HepG2 (cell line): ENCODE data around the gene CCDC85C. TPM values are rescaled to one million over a fixed set of nuclear protein-coding genes. Genes with fewer than 3 reads are reported as not detected.

ENCODE experiments used
- AGO2 ChIP-seq: fragments of 200-400 bp; formaldehyde crosslinking; optimal IDR thresholded peaks from 2 replicates; pipeline ENCODE3; 2017; ENCODE audit warnings: mild to moderate bottlenecking, low read depth, low read length, moderate library complexity
- HMG20A ChIP-seq: IDR thresholded peaks from 2 replicates; pipeline ENCODE4 v1.6.1; 2016; ENCODE audit warnings: borderline replicate concordance
- HNF4A ChIP-seq: sonication (generic); formaldehyde crosslinking; IDR thresholded peaks from 2 replicates; pipeline ENCODE4 v1.4.0; 2020; ENCODE audit warnings: missing genetic modification reagents
- HNRNPL ChIP-seq: fragments of 200-400 bp; formaldehyde crosslinking; IDR thresholded peaks from 2 replicates; pipeline ENCODE4 v1.6.1; 2017; ENCODE audit warnings: mild to moderate bottlenecking, low read depth, low read length
- MED1 ChIP-seq: sonication (generic); formaldehyde crosslinking; IDR thresholded peaks from 2 replicates; pipeline ENCODE4 v1.4.0; 2020; ENCODE audit warnings: missing genetic modification reagents
- NBN ChIP-seq: fragments of 450-650 bp; conservative IDR thresholded peaks from 2 replicates; pipeline ENCODE4 v1.6.1; 2017
- STAG1 ChIP-seq: sonication (generic); formaldehyde crosslinking; IDR thresholded peaks from 2 replicates; pipeline ENCODE4 v1.4.0; 2020; ENCODE audit warnings: missing genetic modification reagents
- TRIM24 ChIP-seq: sonication (generic); formaldehyde crosslinking; IDR thresholded peaks from 2 replicates; pipeline ENCODE4 v1.8.0; 2022; ENCODE audit warnings: mild to moderate bottlenecking, missing genetic modification reagents
- ZBTB33 ChIP-seq: sonication (generic); formaldehyde crosslinking; IDR thresholded peaks from 2 replicates; pipeline ENCODE4 v1.4.0; 2020; ENCODE audit warnings: missing genetic modification reagents
- ZFP82 ChIP-seq: sonication (generic); formaldehyde crosslinking; IDR thresholded peaks from 2 replicates; pipeline ENCODE4 v1.5.1; 2020; ENCODE audit warnings: mild to moderate bottlenecking, missing genetic modification reagents, borderline replicate concordance
- ZNF318 ChIP-seq: sonication (generic); formaldehyde crosslinking; IDR thresholded peaks from 2 replicates; pipeline ENCODE4 v1.4.0; 2020; ENCODE audit warnings: mild to moderate bottlenecking, missing genetic modification reagents
- ZNF891 ChIP-seq: sonication (generic); formaldehyde crosslinking; IDR thresholded peaks from 2 replicates; pipeline ENCODE4 v1.5.0; 2020; ENCODE audit warnings: mild to moderate bottlenecking, missing genetic modification reagents
- polyA plus RNA-seq, 8 experiments: library from polyadenylated mRNA; depleted of rRNA in 3 of 8; stranded (reverse) in 7 of 8; unstranded in 1 of 8; fragments of >200 nt; fragmentation: Illumina TruSeq in 4 of 8; extraction: Trizol in 4 of 8; gene quantifications; 2 replicates each; pipeline versions ENCODE4 v1.2.1 to v1.2.3, GENCODE V29; 2011 to 2016; ENCODE audit warnings: low read depth in 4 of 8, missing spikeins in 1 of 8, mixed read lengths in 1 of 8; ENCODE audit not compliant: insufficient read depth in 1 of 8
- total RNA-seq, 5 experiments: library from RNA; depleted of rRNA; stranded (reverse); fragments of >200 nt; fragmentation: Illumina TruSeq; extraction: Trizol; gene quantifications; 2 replicates each; pipeline ENCODE4 v1.2.3, GENCODE V29; 2016; ENCODE audit warnings: low read depth in 1 of 5
- TF ChIP-seq, protein P1 (sequence below): sonication (generic); formaldehyde crosslinking; IDR thresholded peaks from 2 replicates; pipeline ENCODE4 v1.5.0; 2020; ENCODE audit warnings: mild to moderate bottlenecking, missing genetic modification reagents, borderline replicate concordance

CCDC85C gene
- total and polyA plus RNA-seq, 2 of the 13 experiments (the other 11 are each of a cell fraction or from before 2014, with no cell fraction given), result 18.8 to 43.8 TPM

DNA sequence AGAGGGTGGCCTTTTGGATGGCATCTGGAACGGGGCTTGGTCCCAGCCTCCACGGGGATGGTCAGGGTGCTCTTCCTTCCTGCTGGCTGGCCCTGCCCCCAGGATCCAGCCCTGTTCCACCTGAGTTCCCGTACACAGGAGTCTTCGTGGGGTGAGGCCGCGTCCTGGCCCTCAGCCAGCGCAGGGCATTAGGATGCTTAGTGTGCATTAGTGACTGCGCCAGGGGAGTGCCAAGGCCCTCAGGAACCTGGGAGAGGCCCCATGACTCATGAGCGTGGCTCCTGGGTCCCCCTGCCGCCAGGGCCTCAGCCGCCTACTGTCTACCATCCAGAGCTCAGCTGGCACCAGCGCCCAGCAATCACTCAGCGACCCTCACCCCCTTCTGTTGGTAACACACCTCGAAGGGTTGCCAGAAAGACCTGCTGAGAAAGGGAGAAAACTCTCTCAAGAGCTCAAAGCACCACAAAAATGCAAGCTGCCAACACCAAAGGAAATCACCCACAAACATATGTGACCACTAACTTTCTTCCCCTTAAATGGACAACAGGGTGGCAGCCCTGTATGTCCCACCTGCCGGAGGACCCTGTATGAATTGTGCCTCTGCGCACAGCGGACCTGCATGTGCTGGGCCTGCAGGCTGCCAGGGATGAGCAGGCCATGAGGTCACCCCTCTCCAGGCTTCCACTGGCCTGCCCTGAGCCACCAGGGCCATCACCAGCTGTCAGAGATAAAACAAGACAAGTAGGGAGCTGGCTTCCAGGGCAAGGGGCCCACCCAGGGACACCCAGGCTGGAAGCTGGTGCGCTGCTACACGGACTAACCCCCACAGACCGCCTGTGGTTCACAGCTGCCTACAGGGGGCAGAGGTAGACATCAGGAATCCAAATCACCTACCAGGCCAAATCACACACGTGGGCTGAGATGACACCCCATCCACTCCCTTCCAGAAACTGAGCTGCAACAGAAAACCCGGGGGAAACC, 28.7 kb downstream of the CCDC85C start (continued):
- TF ChIP-seq ZNF318 (CRISPR knock-in tag), result no peak
- TF ChIP-seq ZBTB33 (CRISPR knock-in tag), result peak; percentile 99
- peak; percentile 48; the same call in 1 of the 2 replicates for TF ChIP-seq HNRNPL
- TF ChIP-seq, protein P1, sequence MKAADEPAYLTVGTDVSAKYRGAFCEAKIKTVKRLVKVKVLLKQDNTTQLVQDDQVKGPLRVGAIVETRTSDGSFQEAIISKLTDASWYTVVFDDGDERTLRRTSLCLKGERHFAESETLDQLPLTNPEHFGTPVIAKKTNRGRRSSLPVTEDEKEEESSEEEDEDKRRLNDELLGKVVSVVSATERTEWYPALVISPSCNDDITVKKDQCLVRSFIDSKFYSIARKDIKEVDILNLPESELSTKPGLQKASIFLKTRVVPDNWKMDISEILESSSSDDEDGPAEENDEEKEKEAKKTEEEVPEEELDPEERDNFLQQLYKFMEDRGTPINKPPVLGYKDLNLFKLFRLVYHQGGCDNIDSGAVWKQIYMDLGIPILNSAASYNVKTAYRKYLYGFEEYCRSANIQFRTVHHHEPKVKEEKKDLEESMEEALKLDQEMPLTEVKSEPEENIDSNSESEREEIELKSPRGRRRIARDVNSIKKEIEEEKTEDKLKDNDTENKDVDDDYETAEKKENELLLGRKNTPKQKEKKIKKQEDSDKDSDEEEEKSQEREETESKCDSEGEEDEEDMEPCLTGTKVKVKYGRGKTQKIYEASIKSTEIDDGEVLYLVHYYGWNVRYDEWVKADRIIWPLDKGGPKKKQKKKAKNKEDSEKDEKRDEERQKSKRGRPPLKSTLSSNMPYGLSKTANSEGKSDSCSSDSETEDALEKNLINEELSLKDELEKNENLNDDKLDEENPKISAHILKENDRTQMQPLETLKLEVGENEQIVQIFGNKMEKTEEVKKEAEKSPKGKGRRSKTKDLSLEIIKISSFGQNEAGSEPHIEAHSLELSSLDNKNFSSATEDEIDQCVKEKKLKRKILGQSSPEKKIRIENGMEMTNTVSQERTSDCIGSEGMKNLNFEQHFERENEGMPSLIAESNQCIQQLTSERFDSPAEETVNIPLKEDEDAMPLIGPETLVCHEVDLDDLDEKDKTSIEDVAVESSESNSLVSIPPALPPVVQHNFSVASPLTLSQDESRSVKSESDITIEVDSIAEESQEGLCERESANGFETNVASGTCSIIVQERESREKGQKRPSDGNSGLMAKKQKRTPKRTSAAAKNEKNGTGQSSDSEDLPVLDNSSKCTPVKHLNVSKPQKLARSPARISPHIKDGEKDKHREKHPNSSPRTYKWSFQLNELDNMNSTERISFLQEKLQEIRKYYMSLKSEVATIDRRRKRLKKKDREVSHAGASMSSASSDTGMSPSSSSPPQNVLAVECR (CRISPR knock-in tag), result peak; percentile 32; the same call in 1 of the 2 replicates
- TF ChIP-seq HMG20A (CRISPR knock-in tag), result no peak
- no peak for TF ChIP-seq TRIM24 (CRISPR knock-in tag)
- TF ChIP-seq AGO2, result no peak
- no peak for TF ChIP-seq NBN
- 0 out of 2 replicates have a peak, but pooled peaks have one; percentile 10 for TF ChIP-seq HNF4A (CRISPR knock-in tag)
- TF ChIP-seq MED1 (CRISPR knock-in tag), result 0 out of 2 replicates have a peak, but pooled peaks have one; percentile 12
- TF ChIP-seq ZFP82 (CRISPR knock-in tag), result no peak
- peak; percentile 76; the same call in 1 of the 2 replicates for TF ChIP-seq ZNF891 (CRISPR knock-in tag)
- TF ChIP-seq STAG1 (CRISPR knock-in tag), result peak; percentile 38
